Keratinocyte (primary cell): ENCODE data around the gene GGT7.

ENCODE experiments used
- EZH2 ChIP-seq: IDR thresholded peaks from one replicate; pipeline ENCODE4 v1.6.1; 2012; ENCODE audit warnings: inconsistent platforms, mild to moderate bottlenecking, low read length, moderate library complexity
- TF ChIP-seq, protein P1 (sequence below), 3 experiments: IDR thresholded peaks in 1 of 3; conservative IDR thresholded peaks in 1 of 3; optimal IDR thresholded peaks in 1 of 3; 2 replicates in 2 of 3; 3 replicates in 1 of 3; pipeline versions ENCODE3 to v1.5.1; 2011; ENCODE audit warnings: low read length in 3 of 3, mild to moderate bottlenecking in 3 of 3, moderate library complexity in 2 of 3, control low read depth in 1 of 3, inconsistent platforms in 1 of 3; ENCODE audit not compliant: insufficient read depth in 2 of 3; ENCODE audit errors: extremely low read depth in 1 of 3

DNA sequence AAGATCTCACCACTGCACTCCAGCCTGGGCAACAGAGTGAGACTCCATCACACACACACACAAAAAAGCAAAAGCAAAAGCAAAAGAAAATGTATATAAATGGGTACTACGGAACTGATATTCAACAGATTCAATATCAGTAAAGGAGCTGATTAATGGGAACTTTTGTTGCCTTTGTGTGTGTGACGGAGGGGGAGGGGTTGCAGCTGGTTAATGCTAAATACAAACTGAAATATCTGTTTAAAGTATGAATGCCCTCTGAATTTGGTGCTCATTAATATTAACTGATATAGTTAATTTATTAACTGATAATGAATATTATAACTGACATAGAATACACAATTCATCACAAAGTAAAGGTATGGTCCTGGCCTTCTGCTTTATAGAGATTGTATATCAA lies 55.6 kb downstream of the GGT7 start:
- TF ChIP-seq, protein P1, sequence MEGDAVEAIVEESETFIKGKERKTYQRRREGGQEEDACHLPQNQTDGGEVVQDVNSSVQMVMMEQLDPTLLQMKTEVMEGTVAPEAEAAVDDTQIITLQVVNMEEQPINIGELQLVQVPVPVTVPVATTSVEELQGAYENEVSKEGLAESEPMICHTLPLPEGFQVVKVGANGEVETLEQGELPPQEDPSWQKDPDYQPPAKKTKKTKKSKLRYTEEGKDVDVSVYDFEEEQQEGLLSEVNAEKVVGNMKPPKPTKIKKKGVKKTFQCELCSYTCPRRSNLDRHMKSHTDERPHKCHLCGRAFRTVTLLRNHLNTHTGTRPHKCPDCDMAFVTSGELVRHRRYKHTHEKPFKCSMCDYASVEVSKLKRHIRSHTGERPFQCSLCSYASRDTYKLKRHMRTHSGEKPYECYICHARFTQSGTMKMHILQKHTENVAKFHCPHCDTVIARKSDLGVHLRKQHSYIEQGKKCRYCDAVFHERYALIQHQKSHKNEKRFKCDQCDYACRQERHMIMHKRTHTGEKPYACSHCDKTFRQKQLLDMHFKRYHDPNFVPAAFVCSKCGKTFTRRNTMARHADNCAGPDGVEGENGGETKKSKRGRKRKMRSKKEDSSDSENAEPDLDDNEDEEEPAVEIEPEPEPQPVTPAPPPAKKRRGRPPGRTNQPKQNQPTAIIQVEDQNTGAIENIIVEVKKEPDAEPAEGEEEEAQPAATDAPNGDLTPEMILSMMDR (optimal IDR thresholded peaks at IDR 0.05 in 1 of 3, IDR thresholded peaks at IDR 0.05 in 1 of 3, conservative IDR thresholded peaks at IDR 0.05 in 1 of 3; ENCODE audit: extremely low read depth in 1 of 3, insufficient read depth in 2 of 3, low read length in 3 of 3) = no peak
- no peak for TF ChIP-seq EZH2
